CD14-positive monocyte (primary cell): ENCODE data around the gene YTHDF1. TPM values are rescaled to one million over a fixed set of nuclear protein-coding genes. Genes with fewer than 3 reads are reported as not detected.

ENCODE experiments used
- DNase-seq, 3 donors: peaks; one replicate each; pipeline ENCODE4 v3.0.0-alpha.2; 2011 to 2022
- H2AFZ ChIP-seq: 2 replicates; pipeline ENCODE4 v1.6.0; 2012; ENCODE audit warnings: mild to moderate bottlenecking, low read depth, low read length, inconsistent platforms; ENCODE audit not compliant: insufficient read depth, poor library complexity, severe bottlenecking
- H3K27ac ChIP-seq, 2 donors: 1 replicate in 1 of 2; 2 replicates in 1 of 2; pipeline ENCODE4 v1.5.1; 2012 to 2013; ENCODE audit warnings: low read length in 2 of 2, control low read depth in 1 of 2, inconsistent platforms in 1 of 2, low read depth in 1 of 2, mild to moderate bottlenecking in 1 of 2
- H3K27me3 ChIP-seq, 2 donors: one replicate each; pipeline versions ENCODE4 v1.6.0 to v1.6.1; 2011 to 2013; ENCODE audit warnings: low read length in 2 of 2; ENCODE audit not compliant: control insufficient read depth in 2 of 2, insufficient read depth in 2 of 2
- H3K36me3 ChIP-seq, 2 donors: replicated peaks in 1 of 2; 1 replicate in 1 of 2; 2 replicates in 1 of 2; pipeline versions ENCODE4 v1.5.1 to v1.6.1; 2012 to 2013; ENCODE audit warnings: low read length in 2 of 2, control low read depth in 1 of 2, inconsistent platforms in 1 of 2, mild to moderate bottlenecking in 1 of 2; ENCODE audit not compliant: insufficient read depth in 2 of 2, control insufficient read depth in 1 of 2
- H3K4me1 ChIP-seq, 2 donors: 1 replicate in 1 of 2; 2 replicates in 1 of 2; pipeline versions ENCODE4 v1.5.1 to v1.6.1; 2012 to 2013; ENCODE audit warnings: low read length in 2 of 2, control low read depth in 1 of 2, inconsistent platforms in 1 of 2, mild to moderate bottlenecking in 1 of 2, moderate library complexity in 1 of 2; ENCODE audit not compliant: insufficient read depth in 2 of 2, control insufficient read depth in 1 of 2
- H3K4me2 ChIP-seq: replicated peaks from 2 replicates; pipeline ENCODE3; 2012; ENCODE audit warnings: low read length, moderate library complexity, mild to moderate bottlenecking; ENCODE audit not compliant: poor library complexity, severe bottlenecking; ENCODE audit errors: extremely low read depth
- H3K4me3 ChIP-seq, 3 experiments: fragments of 200-600 bp in 1 of 3; sonication (generic) in 1 of 3; replicated peaks in 1 of 3; 1 replicate in 2 of 3; 2 replicates in 1 of 3; pipeline ENCODE4 v1.5.1; 2011 to 2013; ENCODE audit warnings: low read length in 3 of 3, mild to moderate bottlenecking in 3 of 3, control low read depth in 2 of 3, low read depth in 2 of 3, inconsistent platforms in 1 of 3, moderate library complexity in 1 of 3
- H3K79me2 ChIP-seq: 2 replicates; pipeline ENCODE4 v1.6.0; 2012; ENCODE audit warnings: mild to moderate bottlenecking, control low read depth, inconsistent platforms, low read length, moderate library complexity; ENCODE audit not compliant: insufficient read depth
- H3K9ac ChIP-seq: 2 replicates; pipeline ENCODE4 v1.6.0; 2017; ENCODE audit warnings: low read length, mild to moderate bottlenecking; ENCODE audit not compliant: insufficient read depth, poor library complexity, severe bottlenecking
- H3K9me3 ChIP-seq, 2 donors: replicated peaks in 1 of 2; 1 replicate in 1 of 2; 2 replicates in 1 of 2; pipeline versions ENCODE4 v1.5.1 to v1.6.1; 2012 to 2013; ENCODE audit warnings: low read length in 2 of 2, control low read depth in 1 of 2; ENCODE audit not compliant: control insufficient read depth in 1 of 2, insufficient read depth in 1 of 2
- H4K20me1 ChIP-seq: 2 replicates; pipeline ENCODE4 v1.6.0; 2012; ENCODE audit warnings: mild to moderate bottlenecking, low read length, control low read depth, moderate library complexity; ENCODE audit not compliant: insufficient read depth
- H3K27ac Mint-ChIP-seq, 7 donors: one replicate each; pipeline ENCODE4 v1.8.0; 2020; ENCODE audit warnings: mild to moderate bottlenecking in 7 of 7, mixed read lengths in 7 of 7, moderate library complexity in 6 of 7, inconsistent platforms in 2 of 7
- H3K27me3 Mint-ChIP-seq, 3 donors: one replicate each; pipeline ENCODE4 v1.8.0; 2021 to 2022; ENCODE audit warnings: low read depth in 3 of 3, mild to moderate bottlenecking in 3 of 3, mixed read lengths in 3 of 3, moderate library complexity in 3 of 3, inconsistent platforms in 1 of 3
- H3K36me3 Mint-ChIP-seq, 2 donors: one replicate each; pipeline ENCODE4 v1.8.0; 2020; ENCODE audit warnings: mixed read lengths in 2 of 2, inconsistent platforms in 1 of 2, mild to moderate bottlenecking in 1 of 2
- H3K4me1 Mint-ChIP-seq: one replicate; pipeline ENCODE4 v1.8.0; 2020; ENCODE audit warnings: mild to moderate bottlenecking, mixed read lengths
- H3K4me3 Mint-ChIP-seq, 2 donors: one replicate each; pipeline ENCODE4 v1.8.0; 2020; ENCODE audit warnings: mild to moderate bottlenecking in 2 of 2, mixed read lengths in 2 of 2, moderate library complexity in 1 of 2
- H3K9me3 Mint-ChIP-seq, 7 donors: one replicate each; pipeline ENCODE4 v1.8.0; 2020 to 2022; ENCODE audit warnings: mixed read lengths in 7 of 7, mild to moderate bottlenecking in 6 of 7, moderate library complexity in 6 of 7, inconsistent platforms in 2 of 7
- WGBS: methylation state at CpG from one replicate; pipeline ENCODE4 v1.1.5; 2013; ENCODE audit warnings: missing lambda C conversion rate; ENCODE audit not compliant: insufficient coverage; 5-methylcytosine and 5-hydroxymethylcytosine counted together
- intact Hi-C, 2 donors: fragments of 100-400 bp; cut with micrococcal nuclease; formaldehyde crosslinking; loops; one replicate each; pipeline versions ENCODE4 v1.15.0 to v1.15.1; 2023
- polyA plus RNA-seq, 3 donors: library from polyadenylated mRNA; depleted of rRNA in 1 of 3; unstranded in 2 of 3; stranded (reverse) in 1 of 3; fragments of 300-500 nt in 2 of 3; fragments of >200 nt in 1 of 3; fragmentation: Illumina TruSeq in 2 of 3; gene quantifications; 1 replicate in 2 of 3; 2 replicates in 1 of 3; pipeline ENCODE4 v1.2.3, GENCODE V29; 2012 to 2021
- TF ChIP-seq, protein P1 (sequence below): fragments of 200-600 bp; IDR thresholded peaks from one replicate; pipeline ENCODE4 v1.8.0; 2022; ENCODE audit warnings: antibody characterized with exemption, mild to moderate bottlenecking

YTHDF1 gene
- polyA plus RNA-seq, 3 donors, result 18.0 to 33.4 (median 25.9) TPM

- H3K27ac ChIP-seq, result no peak overlapping the region
- intact Hi-C loops, result no loop called here
- peaks cover 0 to 2% of the 10 kb centered on the region in 2 donors for H3K36me3 Mint-ChIP-seq
- H3K4me1 ChIP-seq, result no peaks in the 10 kb centered on the region
- no peaks in the 10 kb centered on the region for H4K20me1 ChIP-seq
- H3K4me2 ChIP-seq, result no peak overlapping the region
- peaks cover 45 to 90% (median 69%) of the 10 kb centered on the region in 3 donors for H3K27me3 Mint-ChIP-seq
- TF ChIP-seq, protein P1, sequence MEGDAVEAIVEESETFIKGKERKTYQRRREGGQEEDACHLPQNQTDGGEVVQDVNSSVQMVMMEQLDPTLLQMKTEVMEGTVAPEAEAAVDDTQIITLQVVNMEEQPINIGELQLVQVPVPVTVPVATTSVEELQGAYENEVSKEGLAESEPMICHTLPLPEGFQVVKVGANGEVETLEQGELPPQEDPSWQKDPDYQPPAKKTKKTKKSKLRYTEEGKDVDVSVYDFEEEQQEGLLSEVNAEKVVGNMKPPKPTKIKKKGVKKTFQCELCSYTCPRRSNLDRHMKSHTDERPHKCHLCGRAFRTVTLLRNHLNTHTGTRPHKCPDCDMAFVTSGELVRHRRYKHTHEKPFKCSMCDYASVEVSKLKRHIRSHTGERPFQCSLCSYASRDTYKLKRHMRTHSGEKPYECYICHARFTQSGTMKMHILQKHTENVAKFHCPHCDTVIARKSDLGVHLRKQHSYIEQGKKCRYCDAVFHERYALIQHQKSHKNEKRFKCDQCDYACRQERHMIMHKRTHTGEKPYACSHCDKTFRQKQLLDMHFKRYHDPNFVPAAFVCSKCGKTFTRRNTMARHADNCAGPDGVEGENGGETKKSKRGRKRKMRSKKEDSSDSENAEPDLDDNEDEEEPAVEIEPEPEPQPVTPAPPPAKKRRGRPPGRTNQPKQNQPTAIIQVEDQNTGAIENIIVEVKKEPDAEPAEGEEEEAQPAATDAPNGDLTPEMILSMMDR, result no peak
- peaks cover 2% of the 10 kb centered on the region for H3K4me1 Mint-ChIP-seq
- no peak for DNase-seq
- H3K9me3 ChIP-seq, result peaks cover 0 to 14% of the 10 kb centered on the region in 2 donors
- H3K9me3 Mint-ChIP-seq, result peaks cover 0 to 16% (median 6%) of the 10 kb centered on the region in 7 donors
- H3K36me3 ChIP-seq, result no peaks in the 10 kb centered on the region
- H3K4me3 Mint-ChIP-seq, result peak overlapping the region in 1 of 2 donors; percentile 86
- no peak overlapping the region for H2AFZ ChIP-seq
- WGBS, result 2% methylated on average over 90 of the region's 90 CpGs
- peaks cover 13 to 60% of the 10 kb centered on the region in 2 donors for H3K27me3 ChIP-seq
- no peak overlapping the region for H3K4me3 ChIP-seq
- no peak overlapping the region for H3K27ac Mint-ChIP-seq
- no peak overlapping the region for H3K9ac ChIP-seq
- no peaks in the 10 kb centered on the region for H3K79me2 ChIP-seq
Measured at GRCh38 chr20:63177785-63178445, 38.0 kb downstream of the YTHDF1 start.

- H3K27me3 ChIP-seq, result peaks cover 13 to 60% of the 10 kb centered on the region in 2 donors
- intact Hi-C loops, result no loop called here
Measured at GRCh38 chr20:63177134-63177784, 38.7 kb downstream of the YTHDF1 start.

More at GRCh38 chr20:63177134-63177784, 38.7 kb downstream of the YTHDF1 start:
- WGBS, result 4% methylated on average over 96 of the region's 96 CpGs
- Mint-ChIP-seq H3K4me1 (peaks cover 2% of the 10 kb centered on the region), H3K9me3 (peaks cover 0 to 16% (median 6%) of the 10 kb centered on the region in 7 donors), H3K27me3 (peaks cover 41 to 90% (median 71%) of the 10 kb centered on the region in 3 donors), H3K4me3 (peak overlapping the region in 1 of 2 donors; percentile 82), H3K36me3 (peaks cover 0 to 2% of the 10 kb centered on the region in 2 donors), H3K27ac (no peak overlapping the region)
- Histone ChIP-seq H3K79me2 (no peaks in the 10 kb centered on the region), H2AFZ (no peak overlapping the region), H3K4me3 (no peak overlapping the region), H3K4me1 (no peaks in the 10 kb centered on the region), H3K9ac (no peak overlapping the region), H3K4me2 (no peak overlapping the region), H3K36me3 (no peaks in the 10 kb centered on the region), H4K20me1 (no peaks in the 10 kb centered on the region), H3K9me3 (peaks cover 0 to 14% of the 10 kb centered on the region in 2 donors), H3K27ac (no peak overlapping the region)
- TF ChIP-seq, protein P1, result no peak
- no peak for DNase-seq
